Dendritic cell treated with granulocyte-macrophage colony-stimulating factor and Interleukin-4, amounts not matched to agents 40 ng/mL and 50 ng/mL, for 4 days (primary cell): ENCODE measurements around the gene DNMBP.
"Not testable (repeated sequence)": the region's sequence is repeated elsewhere in the genome, so short reads cannot be mapped to it uniquely, and the experiment has no call there.

Experiments used
- H3K27ac Mint-ChIP-seq: one replicate; pipeline ENCODE4 v1.8.0; 2022; ENCODE audit warnings: mild to moderate bottlenecking, mixed read lengths
- H3K27me3 Mint-ChIP-seq: one replicate; pipeline ENCODE4 v1.8.0; 2022; ENCODE audit warnings: mild to moderate bottlenecking, mixed read lengths
- H3K36me3 Mint-ChIP-seq: one replicate; pipeline ENCODE4 v1.8.0; 2022; ENCODE audit warnings: low read depth, mixed read lengths
- H3K4me1 Mint-ChIP-seq: one replicate; pipeline ENCODE4 v1.8.0; 2022; ENCODE audit warnings: low read depth, mixed read lengths
- H3K4me3 Mint-ChIP-seq: one replicate; pipeline ENCODE4 v1.8.0; 2022; ENCODE audit warnings: mild to moderate bottlenecking, moderate library complexity, mixed read lengths
- H3K9me3 Mint-ChIP-seq: one replicate; pipeline ENCODE4 v1.8.0; 2022; ENCODE audit warnings: mixed read lengths
- intact Hi-C: fragments of 100-400 bp; cut with micrococcal nuclease; formaldehyde crosslinking; loops from one replicate; pipeline ENCODE4 v1.15.0; 2022

DNMBP gene

DNA sequence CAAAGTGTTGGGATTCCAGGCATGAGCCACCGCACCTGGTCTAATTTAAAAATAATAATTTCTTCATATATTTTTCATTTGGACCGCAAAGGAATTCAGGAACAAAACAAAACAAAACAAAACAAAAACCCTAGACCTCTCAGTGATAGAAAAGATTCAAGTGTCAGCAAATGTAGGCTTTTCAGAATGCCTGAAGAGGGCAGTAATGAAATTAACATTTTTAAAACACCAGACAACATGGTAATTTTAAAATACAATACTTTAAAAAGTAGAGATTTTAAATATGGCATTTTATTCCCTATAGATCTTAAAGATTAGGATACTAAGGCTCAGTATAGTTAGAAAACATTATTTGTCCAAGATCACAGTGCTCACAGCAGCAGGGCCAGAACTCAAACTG is 36.6 kb downstream of the DNMBP start:
- H3K4me3 Mint-ChIP-seq, result no peak overlapping the region
- H3K36me3 Mint-ChIP-seq, result peaks cover 36% of the 10 kb centered on the region
- H3K27ac Mint-ChIP-seq, result no peak overlapping the region
- H3K9me3 Mint-ChIP-seq, result no peaks in the 10 kb centered on the region
- no peaks in the 10 kb centered on the region for H3K27me3 Mint-ChIP-seq
- intact Hi-C loops, result loop anchor here (2.0 to 5.0 kb wide), 2 partner anchors 38 to 74 kb away; no protein-coding TSS in a partner anchor
- peaks cover 17% of the 10 kb centered on the region for H3K4me1 Mint-ChIP-seq

DNA sequence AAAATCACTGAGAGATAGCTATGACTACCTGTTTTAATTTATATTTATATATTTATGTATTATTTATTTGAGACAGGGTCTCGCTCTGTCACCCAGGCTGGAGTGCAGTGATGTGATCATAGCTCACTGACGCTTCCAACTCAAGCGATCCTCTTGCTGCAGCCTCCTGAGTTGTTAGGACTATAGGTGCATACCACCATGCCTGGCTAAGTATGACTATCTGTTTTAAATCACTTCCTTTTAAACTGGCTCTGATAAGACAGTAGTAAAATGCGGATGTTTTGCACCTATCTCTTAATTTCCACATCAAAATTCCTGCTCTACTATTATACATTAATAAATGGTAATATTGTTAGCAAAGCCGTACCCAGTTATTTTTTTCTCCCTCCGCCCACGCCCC is 41.8 kb downstream of the DNMBP start:
- H3K36me3 Mint-ChIP-seq, result peaks cover 38% of the 10 kb centered on the region
- no peaks in the 10 kb centered on the region for H3K27me3 Mint-ChIP-seq
- no peak overlapping the region for H3K4me3 Mint-ChIP-seq
- H3K4me1 Mint-ChIP-seq, result peaks cover 15% of the 10 kb centered on the region
- no peaks in the 10 kb centered on the region for H3K9me3 Mint-ChIP-seq
- no peak overlapping the region for H3K27ac Mint-ChIP-seq
- intact Hi-C loops, result loop anchor here (5.0 kb wide), 1 partner anchor 121 kb away; no protein-coding TSS in a partner anchor

DNA sequence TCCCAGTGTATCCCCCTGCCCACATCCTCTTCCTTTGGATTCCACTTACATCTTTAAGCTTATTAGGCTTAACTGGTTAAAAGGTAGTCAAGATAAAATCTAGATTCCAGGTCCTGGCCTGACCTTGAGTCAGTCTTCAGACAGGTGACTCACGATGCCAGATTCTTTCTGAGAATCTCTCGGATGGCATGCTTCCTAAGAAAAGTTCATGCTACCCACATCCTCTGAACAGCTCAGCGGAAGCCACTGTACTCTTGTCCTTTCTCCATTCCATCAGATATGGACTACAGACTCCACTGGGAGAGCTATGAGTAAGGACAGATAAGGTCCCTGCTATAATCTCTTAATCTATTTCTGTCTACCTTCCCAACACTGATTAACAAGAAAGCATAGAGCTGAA is 43.4 kb downstream of the DNMBP start:
- peaks cover 31% of the 10 kb centered on the region for H3K36me3 Mint-ChIP-seq

DNA sequence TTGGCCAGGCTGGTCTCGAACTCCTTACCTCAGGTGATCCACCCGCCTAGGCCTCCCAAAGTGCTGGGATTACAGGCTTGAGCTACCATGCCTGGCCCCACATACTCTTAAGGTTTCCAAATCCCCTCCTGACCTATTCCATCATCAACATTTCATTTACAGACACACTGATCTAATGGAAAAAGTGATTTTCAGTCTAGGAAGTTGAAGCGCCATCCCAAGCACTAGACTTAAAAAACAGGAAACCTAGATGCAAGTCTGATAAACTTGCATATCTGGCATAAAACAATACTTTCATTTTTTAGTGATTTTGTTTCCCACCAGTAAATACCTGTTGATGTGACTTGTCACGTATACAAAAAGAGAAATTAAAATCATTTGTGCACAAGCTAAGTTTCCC is 44.0 kb downstream of the DNMBP start:
- Mint-ChIP-seq H3K4me3 (no peak overlapping the region), H3K27ac (no peak overlapping the region), H3K27me3 (no peaks in the 10 kb centered on the region), H3K36me3 (peaks cover 25% of the 10 kb centered on the region), H3K4me1 (peaks cover 20% of the 10 kb centered on the region), H3K9me3 (no peaks in the 10 kb centered on the region)
- intact Hi-C loops, result loop anchor here (5.0 kb wide), 1 partner anchor 118 kb away; no protein-coding TSS in a partner anchor

More for the DNA sequence above, 43.4 kb downstream of the DNMBP start:
- intact Hi-C loops, result loop anchor here (5.0 kb wide), 1 partner anchor 119 kb away; no protein-coding TSS in a partner anchor
- Mint-ChIP-seq H3K27me3 (no peaks in the 10 kb centered on the region), H3K4me3 (no peak overlapping the region), H3K27ac (no peak overlapping the region), H3K4me1 (peaks cover 19% of the 10 kb centered on the region), H3K9me3 (no peaks in the 10 kb centered on the region)

DNA sequence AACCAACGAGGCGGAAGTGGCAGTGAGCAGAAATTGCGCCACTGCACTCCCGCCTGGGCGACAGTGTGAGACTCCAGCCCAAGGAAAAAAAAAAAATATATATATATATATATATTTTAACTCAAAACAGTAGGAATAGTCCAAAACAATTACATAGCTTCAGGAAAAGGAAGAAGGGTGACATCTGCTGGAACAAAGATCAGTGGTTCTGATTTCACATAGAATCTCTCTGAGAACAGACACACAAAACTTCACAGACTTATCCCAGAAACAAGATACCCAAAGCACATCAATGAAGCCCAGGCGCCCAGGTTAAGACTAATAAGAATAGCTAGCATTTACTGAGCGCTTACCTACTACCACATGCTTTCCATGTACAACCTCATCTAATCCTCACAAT is 45.0 kb downstream of the DNMBP start:
- peaks cover 20% of the 10 kb centered on the region for H3K4me1 Mint-ChIP-seq

DNA sequence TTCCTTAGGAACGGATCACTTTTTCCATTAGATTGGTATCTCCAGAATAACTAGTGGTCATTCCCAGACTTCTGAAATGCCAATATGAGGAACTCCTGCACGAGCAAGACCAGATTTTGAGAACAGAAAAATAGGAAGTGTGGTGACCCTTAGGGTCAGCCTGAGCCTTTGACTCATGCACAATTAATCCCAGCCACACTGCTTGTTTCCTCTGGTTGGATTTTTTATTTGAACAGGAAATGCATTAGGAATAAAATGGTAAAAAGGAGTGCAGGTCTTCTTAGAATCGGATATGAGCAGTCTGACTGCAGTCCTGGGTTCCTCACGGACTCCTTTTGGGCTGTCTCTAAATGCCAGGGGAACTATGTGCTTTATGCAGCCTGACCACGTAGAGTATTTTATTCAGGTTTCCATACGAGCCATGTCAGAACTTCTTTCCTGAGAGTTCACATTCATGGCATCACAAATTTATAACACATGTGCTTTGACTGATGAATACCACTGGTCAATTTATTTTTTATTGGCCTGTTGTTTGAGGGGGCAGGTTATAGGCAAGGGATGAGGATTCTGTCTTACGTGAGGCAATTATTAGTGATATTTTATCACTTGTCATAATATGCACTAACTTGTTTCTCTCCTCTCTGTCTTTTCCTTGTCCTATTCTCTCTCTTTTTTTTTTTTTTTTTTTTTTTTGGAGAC is 46.1 kb downstream of the DNMBP start:
- H3K36me3 Mint-ChIP-seq, intact Hi-C loops, H3K9me3 Mint-ChIP-seq, H3K27ac Mint-ChIP-seq, H3K4me3 Mint-ChIP-seq, H3K27me3 Mint-ChIP-seq: not testable (repeated sequence)
- H3K4me1 Mint-ChIP-seq, result peaks cover 20% of the 10 kb centered on the region

More for the DNA sequence above, 45.0 kb downstream of the DNMBP start:
- Mint-ChIP-seq H3K27ac (no peak overlapping the region), H3K27me3 (no peaks in the 10 kb centered on the region), H3K36me3 (peaks cover 16% of the 10 kb centered on the region), H3K9me3 (no peaks in the 10 kb centered on the region), H3K4me3 (no peak overlapping the region)
- intact Hi-C loops, result loop anchor here (5.0 kb wide), 1 partner anchor 117 kb away; no protein-coding TSS in a partner anchor

DNA sequence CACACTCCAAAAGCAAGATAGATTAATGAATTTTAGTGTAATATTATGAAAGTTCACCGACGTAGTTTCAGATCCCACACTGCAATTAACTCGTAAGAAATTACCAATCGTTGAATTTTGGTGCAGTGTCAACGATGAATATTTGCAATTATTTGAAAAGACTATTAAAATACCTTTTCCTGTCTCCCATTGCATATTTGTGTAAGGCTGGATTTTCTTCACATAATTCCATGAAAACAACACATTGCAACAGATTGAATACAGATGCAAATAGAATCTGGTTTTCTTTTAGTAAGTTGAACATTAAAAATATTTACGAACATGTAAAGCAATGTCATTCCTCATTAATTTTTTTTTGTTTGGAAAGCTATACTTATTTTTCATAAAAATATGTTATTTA is 50.9 kb downstream of the DNMBP start:
- Mint-ChIP-seq H3K27ac (no peak overlapping the region), H3K36me3 (peaks cover 33% of the 10 kb centered on the region), H3K9me3 (no peaks in the 10 kb centered on the region), H3K4me3 (no peak overlapping the region), H3K27me3 (no peaks in the 10 kb centered on the region), H3K4me1 (peaks cover 8% of the 10 kb centered on the region)
- intact Hi-C loops, result no loop called here

DNA sequence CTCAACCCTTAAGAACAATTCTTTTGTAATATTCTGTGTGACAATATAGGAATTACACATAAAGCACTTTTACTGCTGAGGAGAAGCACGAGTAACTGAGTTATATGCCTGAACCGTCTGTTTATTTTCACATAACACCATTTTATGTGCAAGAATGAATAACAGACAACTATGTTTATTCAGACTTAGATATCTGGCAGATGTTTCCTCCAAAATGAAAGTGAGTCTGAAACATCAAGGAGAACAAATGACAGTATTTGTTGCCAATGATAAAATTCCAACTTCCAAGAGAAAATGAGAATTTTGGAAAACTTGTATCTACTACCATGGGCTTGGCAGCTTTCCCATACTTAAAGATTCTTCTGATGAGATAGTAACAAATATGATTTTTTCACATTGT is 51.4 kb downstream of the DNMBP start:
- no peak overlapping the region for H3K27ac Mint-ChIP-seq
- peaks cover 33% of the 10 kb centered on the region for H3K36me3 Mint-ChIP-seq
- H3K4me3 Mint-ChIP-seq, result no peak overlapping the region
- no peaks in the 10 kb centered on the region for H3K27me3 Mint-ChIP-seq
- intact Hi-C loops, result no loop called here
- no peaks in the 10 kb centered on the region for H3K9me3 Mint-ChIP-seq
- peaks cover 5% of the 10 kb centered on the region for H3K4me1 Mint-ChIP-seq

DNA sequence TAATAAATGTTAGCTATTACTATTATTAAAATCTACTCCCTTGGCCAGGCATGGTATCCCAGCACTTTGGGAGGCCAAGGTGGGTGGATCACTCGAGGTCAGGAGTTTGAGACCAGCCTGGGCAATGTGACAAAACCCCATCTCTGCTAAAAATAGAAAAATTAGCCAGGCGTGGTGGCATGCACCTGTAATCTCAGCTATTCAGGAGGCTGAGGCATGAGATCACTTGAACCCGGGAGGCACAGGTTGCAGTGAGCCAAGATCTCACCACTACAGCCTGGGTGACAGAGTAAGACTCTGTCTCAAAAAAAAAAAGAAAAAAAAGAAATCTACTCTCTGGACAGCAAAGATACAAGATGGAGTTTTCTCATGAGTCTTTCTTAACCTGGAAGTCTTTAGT is 56.2 kb downstream of the DNMBP start:
- H3K27ac Mint-ChIP-seq, intact Hi-C loops, H3K4me1 Mint-ChIP-seq, H3K27me3 Mint-ChIP-seq, H3K4me3 Mint-ChIP-seq: not testable (repeated sequence)
- Mint-ChIP-seq H3K36me3 (peaks cover 59% of the 10 kb centered on the region), H3K9me3 (peaks cover 25% of the 10 kb centered on the region)

DNA sequence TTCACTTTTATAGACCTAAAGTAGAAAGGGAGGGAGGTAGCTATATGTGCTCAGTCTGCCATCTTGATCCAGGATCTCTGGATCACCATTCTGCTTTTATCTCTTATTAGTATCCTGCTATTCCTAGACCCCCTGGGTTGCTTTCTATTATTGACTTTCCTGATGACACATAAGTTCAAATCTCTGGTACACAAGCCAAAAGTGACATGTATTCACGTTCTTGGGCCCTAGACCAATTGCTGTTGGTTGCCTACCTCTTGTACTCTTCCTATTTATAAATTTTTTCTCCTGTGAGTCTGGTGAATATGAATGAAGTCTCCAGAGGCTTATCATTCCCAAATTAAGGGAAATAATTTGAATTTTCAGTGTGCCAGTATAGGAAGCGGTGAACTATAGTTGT is 56.9 kb downstream of the DNMBP start:
- Mint-ChIP-seq H3K27me3 (no peaks in the 10 kb centered on the region), H3K9me3 (peaks cover 25% of the 10 kb centered on the region), H3K36me3 (peaks cover 59% of the 10 kb centered on the region), H3K4me3 (no peak overlapping the region), H3K4me1 (no peaks in the 10 kb centered on the region), H3K27ac (no peak overlapping the region)
- intact Hi-C loops, result no loop called here

DNA sequence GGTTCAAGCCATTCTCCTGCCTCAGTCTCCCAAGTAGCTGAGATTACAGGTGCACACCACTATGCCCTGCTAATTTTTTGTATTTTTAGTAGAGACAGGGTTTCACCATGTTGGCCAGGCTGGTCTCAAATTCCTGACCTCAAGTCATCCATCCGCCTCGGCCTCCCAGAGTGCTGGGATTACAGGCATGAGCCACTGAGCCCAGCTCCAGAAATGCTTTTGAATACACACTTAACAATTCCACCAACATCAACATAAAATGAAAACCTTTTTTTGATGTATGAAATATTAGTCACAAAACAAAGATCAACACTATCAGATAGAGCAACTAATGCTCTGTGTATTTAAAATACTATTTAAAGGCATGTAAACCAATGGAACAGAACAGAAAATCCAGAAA is 63.7 kb downstream of the DNMBP start:
- intact Hi-C loops, H3K27me3 Mint-ChIP-seq, H3K4me3 Mint-ChIP-seq, H3K4me1 Mint-ChIP-seq, H3K27ac Mint-ChIP-seq: not testable (repeated sequence)
- peaks cover 25% of the 10 kb centered on the region for H3K36me3 Mint-ChIP-seq
- H3K9me3 Mint-ChIP-seq, result peaks cover 23% of the 10 kb centered on the region

DNA sequence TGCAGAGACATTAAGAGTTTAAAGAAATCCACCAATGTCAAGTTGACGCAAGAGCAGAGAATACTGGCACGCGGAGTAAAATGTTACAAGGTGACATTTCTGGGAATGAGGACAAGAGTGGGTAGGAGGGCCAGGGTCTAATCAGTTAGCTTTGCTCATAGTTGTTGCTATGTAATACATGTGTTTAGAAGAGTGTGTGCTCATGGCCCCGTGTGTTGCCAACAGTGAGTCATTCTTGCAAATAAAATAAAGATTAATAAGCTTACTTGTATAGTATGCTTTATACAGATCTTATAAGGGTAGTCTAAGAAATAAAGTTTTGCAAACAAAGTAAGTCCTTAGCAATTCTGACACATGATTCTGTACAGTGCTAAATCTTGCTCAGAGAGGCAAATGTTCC is 64.5 kb downstream of the DNMBP start:
- intact Hi-C loops, result no loop called here
- Mint-ChIP-seq H3K4me1 (no peaks in the 10 kb centered on the region), H3K4me3 (no peak overlapping the region), H3K27ac (no peak overlapping the region), H3K27me3 (no peaks in the 10 kb centered on the region), H3K36me3 (peaks cover 25% of the 10 kb centered on the region), H3K9me3 (peaks cover 15% of the 10 kb centered on the region)

DNA sequence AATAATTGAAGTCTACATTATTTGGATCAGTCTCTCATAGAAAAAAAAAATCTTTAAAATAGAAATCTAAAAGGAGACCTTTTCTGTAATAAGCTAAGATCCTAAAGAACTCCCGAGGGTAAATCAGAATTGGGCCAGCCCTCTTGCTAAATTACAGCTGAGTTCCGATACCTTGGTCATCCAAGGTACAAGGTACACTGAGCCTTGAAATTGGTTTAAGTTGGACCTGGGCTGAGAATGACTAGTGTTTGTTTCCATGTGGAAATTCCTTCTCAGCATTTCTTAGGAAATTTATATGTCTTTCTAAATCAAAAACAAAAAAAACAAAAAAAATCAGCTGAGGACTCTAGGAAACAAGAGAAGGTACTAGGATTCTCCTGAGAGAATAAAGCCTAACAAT is 64.9 kb downstream of the DNMBP start:
- H3K4me1 Mint-ChIP-seq, result no peaks in the 10 kb centered on the region
- no peaks in the 10 kb centered on the region for H3K27me3 Mint-ChIP-seq
- peaks cover 21% of the 10 kb centered on the region for H3K36me3 Mint-ChIP-seq
- no peak overlapping the region for H3K27ac Mint-ChIP-seq
- no peak overlapping the region for H3K4me3 Mint-ChIP-seq
- intact Hi-C loops, result no loop called here
- H3K9me3 Mint-ChIP-seq, result peaks cover 11% of the 10 kb centered on the region

DNA sequence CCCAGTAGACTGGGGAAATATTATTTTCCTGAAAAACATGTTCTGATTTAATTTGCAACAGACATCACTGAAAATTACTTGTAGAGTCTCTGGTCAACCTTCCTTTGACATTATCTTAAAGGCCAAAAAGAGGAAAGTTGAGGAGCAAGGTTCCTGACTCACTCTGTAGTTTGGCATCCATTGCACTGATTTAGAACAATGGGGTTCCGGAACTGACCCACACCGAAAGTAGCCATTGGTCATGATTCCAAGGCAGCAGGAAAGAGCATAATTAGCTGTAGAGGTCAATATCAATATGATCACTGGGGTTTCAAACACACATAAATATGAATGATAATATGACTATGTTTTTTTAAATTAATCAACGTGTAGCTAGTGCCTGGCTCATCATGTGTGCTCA is 65.8 kb downstream of the DNMBP start:
- Mint-ChIP-seq H3K36me3 (peaks cover 20% of the 10 kb centered on the region), H3K4me1 (no peaks in the 10 kb centered on the region), H3K9me3 (peaks cover 9% of the 10 kb centered on the region), H3K27ac (no peak overlapping the region), H3K4me3 (no peak overlapping the region), H3K27me3 (no peaks in the 10 kb centered on the region)
- intact Hi-C loops, result no loop called here
